HepG2 (cell line): Measurements from ENCODE around the gene CISD3. TPM values are rescaled to one million over a fixed set of nuclear protein-coding genes. Genes with fewer than 3 reads are reported as not detected.

Experiments
- BORCS8-MEF2B ChIP-seq: sonication (generic); formaldehyde crosslinking; IDR thresholded peaks from 2 replicates; pipeline ENCODE4 v1.8.0; 2022; ENCODE audit warnings: mild to moderate bottlenecking, missing genetic modification reagents
- GATA4 ChIP-seq: sonication (generic); IDR thresholded peaks from 2 replicates; pipeline ENCODE4 v1.6.1; 2016; ENCODE audit warnings: antibody characterized with exemption, low read depth, borderline replicate concordance
- HES4 ChIP-seq: sonication (generic); formaldehyde crosslinking; IDR thresholded peaks from 2 replicates; pipeline ENCODE4 v1.9.0; 2021; ENCODE audit warnings: mild to moderate bottlenecking, missing genetic modification reagents, borderline replicate concordance
- KDM5B ChIP-seq: sonication (generic); formaldehyde crosslinking; IDR thresholded peaks from 2 replicates; pipeline ENCODE4 v1.4.0; 2020; ENCODE audit warnings: missing genetic modification reagents, mild to moderate bottlenecking, borderline replicate concordance
- MLXIP ChIP-seq: sonication (generic); formaldehyde crosslinking; IDR thresholded peaks from 2 replicates; pipeline ENCODE4 v1.9.0; 2021; ENCODE audit warnings: missing genetic modification reagents, borderline replicate concordance
- NFIB ChIP-seq: sonication (generic); formaldehyde crosslinking; IDR thresholded peaks from 2 replicates; pipeline ENCODE4 v1.9.0; 2021; ENCODE audit warnings: missing genetic modification reagents, mild to moderate bottlenecking, borderline replicate concordance
- PREB ChIP-seq: sonication (generic); formaldehyde crosslinking; IDR thresholded peaks from 2 replicates; pipeline ENCODE4 v1.4.0; 2020; ENCODE audit warnings: missing genetic modification reagents
- SCMH1 ChIP-seq: sonication (generic); formaldehyde crosslinking; IDR thresholded peaks from 2 replicates; pipeline ENCODE4 v1.9.0; 2021; ENCODE audit warnings: missing genetic modification reagents, mild to moderate bottlenecking, borderline replicate concordance
- SP1 ChIP-seq, 2 experiments: fragments of 450-650 bp in 1 of 2; sonication (generic) in 1 of 2; formaldehyde crosslinking in 1 of 2; IDR thresholded peaks; 2 replicates each; pipeline versions ENCODE4 v1.4.0 to v1.6.1; 2016 to 2020; ENCODE audit warnings: missing genetic modification reagents in 1 of 2
- THAP7 ChIP-seq: sonication (generic); formaldehyde crosslinking; IDR thresholded peaks from 2 replicates; pipeline ENCODE4 v1.8.1; 2023; ENCODE audit warnings: mild to moderate bottlenecking, missing genetic modification reagents
- TMF1 ChIP-seq: sonication (generic); formaldehyde crosslinking; IDR thresholded peaks from 2 replicates; pipeline ENCODE4 v1.8.1; 2022; ENCODE audit warnings: low read depth, missing genetic modification reagents
- U2AF1 ChIP-seq: fragments of 200-400 bp; formaldehyde crosslinking; optimal IDR thresholded peaks from 2 replicates; pipeline ENCODE3; 2017; ENCODE audit warnings: mild to moderate bottlenecking, low read depth, low read length
- ZBED4 ChIP-seq: sonication (generic); formaldehyde crosslinking; IDR thresholded peaks from 2 replicates; pipeline ENCODE4 v1.4.0; 2020; ENCODE audit warnings: missing genetic modification reagents, borderline replicate concordance
- ZKSCAN5 ChIP-seq: sonication (generic); formaldehyde crosslinking; IDR thresholded peaks from 2 replicates; pipeline ENCODE4 v1.5.1; 2020; ENCODE audit warnings: mild to moderate bottlenecking, missing genetic modification reagents
- ZNF180 ChIP-seq: sonication (generic); formaldehyde crosslinking; IDR thresholded peaks from 2 replicates; pipeline ENCODE4 v1.4.0; 2020; ENCODE audit warnings: low read depth, missing genetic modification reagents, borderline replicate concordance
- ZNF362 ChIP-seq: sonication (generic); formaldehyde crosslinking; IDR thresholded peaks from 2 replicates; pipeline ENCODE4 v1.4.0; 2020; ENCODE audit warnings: missing genetic modification reagents, mild to moderate bottlenecking, borderline replicate concordance
- ZNF572 ChIP-seq: sonication (generic); formaldehyde crosslinking; IDR thresholded peaks from 2 replicates; pipeline ENCODE4 v1.5.1; 2020; ENCODE audit warnings: mild to moderate bottlenecking, missing genetic modification reagents
- ZNF619 ChIP-seq: sonication (generic); formaldehyde crosslinking; IDR thresholded peaks from 2 replicates; pipeline ENCODE4 v1.4.0; 2020; ENCODE audit warnings: mild to moderate bottlenecking, missing genetic modification reagents
- ZSCAN20 ChIP-seq: sonication (generic); formaldehyde crosslinking; IDR thresholded peaks from 2 replicates; pipeline ENCODE4 v1.4.0; 2020; ENCODE audit warnings: missing genetic modification reagents, mild to moderate bottlenecking, borderline replicate concordance
- polyA plus RNA-seq, 8 experiments: library from polyadenylated mRNA; depleted of rRNA in 3 of 8; stranded (reverse) in 7 of 8; unstranded in 1 of 8; fragments of >200 nt; fragmentation: Illumina TruSeq in 4 of 8; extraction: Trizol in 4 of 8; gene quantifications; 2 replicates each; pipeline versions ENCODE4 v1.2.1 to v1.2.3, GENCODE V29; 2011 to 2016; ENCODE audit warnings: low read depth in 4 of 8, missing spikeins in 1 of 8, mixed read lengths in 1 of 8; ENCODE audit not compliant: insufficient read depth in 1 of 8
- total RNA-seq, 5 experiments: library from RNA; depleted of rRNA; stranded (reverse); fragments of >200 nt; fragmentation: Illumina TruSeq; extraction: Trizol; gene quantifications; 2 replicates each; pipeline ENCODE4 v1.2.3, GENCODE V29; 2016; ENCODE audit warnings: low read depth in 1 of 5

CISD3 gene
- total and polyA plus RNA-seq, 2 of the 13 experiments (the other 11 are each of a cell fraction or from before 2014, with no cell fraction given), result 30.0 to 34.1 TPM

GRCh38 chr17:38747463-38748148 is 17.5 kb downstream of the CISD3 start (continued):
- no peak for TF ChIP-seq THAP7 (CRISPR knock-in tag)
- no peak for TF ChIP-seq NFIB
- no peak for TF ChIP-seq PREB (CRISPR knock-in tag)
- no peak for TF ChIP-seq ZKSCAN5 (CRISPR knock-in tag)
- TF ChIP-seq ZNF572, result no peak
- TF ChIP-seq ZNF619 (CRISPR knock-in tag), result no peak
- 0 out of 2 replicates have a peak, but pooled peaks have one; percentile 17 for TF ChIP-seq BORCS8-MEF2B (CRISPR knock-in tag)
- no peak for TF ChIP-seq TMF1
- TF ChIP-seq MLXIP (CRISPR knock-in tag), result no peak
- no peak for TF ChIP-seq HES4 (CRISPR knock-in tag)
- no peak for TF ChIP-seq KDM5B (CRISPR knock-in tag)
- no peak for TF ChIP-seq GATA4
- TF ChIP-seq ZSCAN20 (CRISPR knock-in tag), result no peak
- TF ChIP-seq ZNF362 (CRISPR knock-in tag), result no peak
- no peak for TF ChIP-seq SP1 (IDR thresholded peaks at IDR 0.05)
- TF ChIP-seq SP1 (CRISPR knock-in tag; IDR thresholded peaks at IDR 0.05), result no peak
- TF ChIP-seq ZNF180 (CRISPR knock-in tag), result no peak
- TF ChIP-seq U2AF1, result no peak
- no peak for TF ChIP-seq SCMH1 (CRISPR knock-in tag)
- no peak for TF ChIP-seq ZBED4
